K562 (cell line): ENCODE measurements around the gene CAPN5. TPM values are rescaled to one million over a fixed set of nuclear protein-coding genes. Genes with fewer than 3 reads are reported as not detected.

Experiments
- BRD9 ChIP-seq: fragments of 450-650 bp; IDR thresholded peaks from 2 replicates; pipeline ENCODE4 v1.6.1; 2018; ENCODE audit warnings: low read depth; ENCODE audit not compliant: partially characterized antibody
- CXXC5 ChIP-seq: fragments of 250-450 bp; sonication (Bioruptor Pico); IDR thresholded peaks from 2 replicates; pipeline ENCODE4 v1.8.0; 2022; ENCODE audit warnings: inconsistent platforms, mild to moderate bottlenecking, moderate library complexity
- ERF ChIP-seq: fragments of 450-650 bp; formaldehyde crosslinking; IDR thresholded peaks from 2 replicates; pipeline ENCODE4 v1.4.0; 2020; ENCODE audit warnings: mild to moderate bottlenecking, mixed read lengths
- HIVEP1 ChIP-seq: fragments of 250-450 bp; sonication (Bioruptor Pico); IDR thresholded peaks from 2 replicates; pipeline ENCODE4 v1.4.0; 2020; ENCODE audit warnings: mild to moderate bottlenecking
- IRF2 ChIP-seq: sonication (generic); formaldehyde crosslinking; IDR thresholded peaks from 2 replicates; pipeline ENCODE4 v1.8.1; 2022; ENCODE audit warnings: mild to moderate bottlenecking, missing genetic modification reagents
- KDM5B ChIP-seq: fragments of 200-600 bp; sonication (generic); IDR thresholded peaks from 2 replicates; pipeline ENCODE4 v1.6.1; 2012; ENCODE audit warnings: low read depth, mild to moderate bottlenecking, moderate library complexity, low read length, control low read depth, inconsistent platforms; ENCODE audit not compliant: insufficient replicate concordance
- KLF6 ChIP-seq: fragments of 250-450 bp; sonication (Bioruptor Pico); IDR thresholded peaks from 2 replicates; pipeline ENCODE4 v1.4.0; 2020; ENCODE audit warnings: mild to moderate bottlenecking, moderate library complexity, borderline replicate concordance
- MECOM ChIP-seq: fragments of 250-450 bp; sonication (Bioruptor Pico); IDR thresholded peaks from 2 replicates; pipeline ENCODE4 v1.8.0; 2022; ENCODE audit warnings: inconsistent platforms
- PTRF ChIP-seq: fragments of 450-650 bp; IDR thresholded peaks from 2 replicates; pipeline ENCODE4 v1.6.1; 2016; ENCODE audit warnings: mild to moderate bottlenecking, missing genetic modification characterization, missing compliant biosample characterization
- PYGO2 ChIP-seq: fragments of 450-650 bp; IDR thresholded peaks from 2 replicates; pipeline ENCODE4 v1.6.1; 2016; ENCODE audit warnings: mild to moderate bottlenecking, missing genetic modification characterization, moderate library complexity, missing compliant biosample characterization
- SRSF7 ChIP-seq: fragments of 200-400 bp; formaldehyde crosslinking; optimal IDR thresholded peaks from 2 replicates; pipeline ENCODE3; 2017; ENCODE audit warnings: mild to moderate bottlenecking, low read depth, low read length
- ZKSCAN8 ChIP-seq: fragments of 200-800 bp; sonication (Bioruptor generic); IDR thresholded peaks from 2 replicates; pipeline ENCODE4 v1.6.1; 2016; ENCODE audit warnings: missing genetic modification characterization, missing compliant biosample characterization
- ZNF184 ChIP-seq: sonication (generic); formaldehyde crosslinking; IDR thresholded peaks from 2 replicates; pipeline ENCODE4 v1.5.0; 2020; ENCODE audit warnings: missing genetic modification reagents
- ZNF445 ChIP-seq: fragments of 250-450 bp; sonication (Bioruptor Pico); IDR thresholded peaks from 2 replicates; pipeline ENCODE4 v1.4.0; 2020; ENCODE audit warnings: low read depth, mild to moderate bottlenecking, moderate library complexity
- ZNF507 ChIP-seq: conservative IDR thresholded peaks from 2 replicates; pipeline ENCODE4 v1.6.1; 2017; ENCODE audit warnings: missing genetic modification characterization, missing compliant biosample characterization
- ZNF76 ChIP-seq: fragments of 250-450 bp; sonication (Bioruptor Pico); IDR thresholded peaks from 2 replicates; pipeline ENCODE4 v1.4.0; 2020; ENCODE audit warnings: mild to moderate bottlenecking, moderate library complexity, borderline replicate concordance
- polyA plus RNA-seq, 8 experiments: library from polyadenylated mRNA; depleted of rRNA in 4 of 8; stranded (reverse) in 5 of 8; unstranded in 3 of 8; fragments of >200 nt; fragmentation: Nextera tagmentation in 2 of 8; fragmentation: Illumina TruSeq in 1 of 8; extraction: Ambion mirVana in 2 of 8; extraction: Trizol in 1 of 8; gene quantifications; 2 replicates each; pipeline versions ENCODE4 v1.2.1 to v1.2.3, GENCODE V29; 2011 to 2014; ENCODE audit warnings: inconsistent platforms in 1 of 8, missing spikeins in 1 of 8
- total RNA-seq, 7 experiments: library from RNA; depleted of rRNA in 6 of 7; stranded (reverse); fragments of >200 nt in 6 of 7; fragmentation: Illumina TruSeq in 2 of 7; extraction: Trizol in 2 of 7; gene quantifications; 2 replicates each; pipeline versions ENCODE4 v1.2.1 to v1.2.3, GENCODE V29; 2011 to 2021; ENCODE audit warnings: low replicate concordance in 1 of 7
- TF ChIP-seq, protein P1 (sequence below), 3 experiments: fragments of 200-800 bp in 1 of 3; fragments of 250-450 bp in 1 of 3; fragments of 450-650 bp in 1 of 3; sonication (Bioruptor Pico) in 1 of 3; sonication (Bioruptor generic) in 1 of 3; formaldehyde crosslinking in 1 of 3; IDR thresholded peaks; 2 replicates each; pipeline versions ENCODE4 v1.6.1 to v1.8.0; 2016 to 2022; ENCODE audit warnings: mild to moderate bottlenecking in 2 of 3, missing genetic modification characterization in 2 of 3, missing compliant biosample characterization in 1 of 3, moderate library complexity in 1 of 3
- TF ChIP-seq, protein P2 (sequence below): fragments of 200-800 bp; sonication (Bioruptor generic); IDR thresholded peaks from 2 replicates; pipeline ENCODE4 v1.6.1; 2016; ENCODE audit warnings: missing genetic modification characterization, missing compliant biosample characterization

Gene CAPN5
- total and polyA plus RNA-seq, 9 of the 15 experiments (the other 6 are each of a cell fraction or from before 2014, with no cell fraction given), result 0.04 to 0.44 (median 0.14) TPM; not detected in 2

GRCh38 chr11:77053217-77054015, 13.4 kb upstream of the CAPN5 start (continued):
- TF ChIP-seq KLF6 (CRISPR knock-in tag) (peak; percentile 80; the same call in 1 of the 2 replicates), MECOM (CRISPR knock-in tag) (peak; percentile 80), CXXC5 (CRISPR knock-in tag) (no peak), ZNF184 (CRISPR knock-in tag) (no peak), ZKSCAN8 (0 out of 2 replicates have a peak, but pooled peaks have one; percentile 33), IRF2 (CRISPR knock-in tag) (no peak), ZNF507 (peak; percentile 35; the same call in 1 of the 2 replicates), ERF (CRISPR knock-in tag) (peak; percentile 96), SRSF7 (no peak), PTRF (peak; percentile 81), BRD9 (no peak), HIVEP1 (peak; percentile 82), KDM5B (no peak), PYGO2 (tag) (peak; percentile 79), ZNF445 (CRISPR knock-in tag) (peak; percentile 72; the same call in 1 of the 2 replicates), ZNF76 (0 out of 2 replicates have a peak, but pooled peaks have one; percentile 82)
- TF ChIP-seq, protein P1, sequence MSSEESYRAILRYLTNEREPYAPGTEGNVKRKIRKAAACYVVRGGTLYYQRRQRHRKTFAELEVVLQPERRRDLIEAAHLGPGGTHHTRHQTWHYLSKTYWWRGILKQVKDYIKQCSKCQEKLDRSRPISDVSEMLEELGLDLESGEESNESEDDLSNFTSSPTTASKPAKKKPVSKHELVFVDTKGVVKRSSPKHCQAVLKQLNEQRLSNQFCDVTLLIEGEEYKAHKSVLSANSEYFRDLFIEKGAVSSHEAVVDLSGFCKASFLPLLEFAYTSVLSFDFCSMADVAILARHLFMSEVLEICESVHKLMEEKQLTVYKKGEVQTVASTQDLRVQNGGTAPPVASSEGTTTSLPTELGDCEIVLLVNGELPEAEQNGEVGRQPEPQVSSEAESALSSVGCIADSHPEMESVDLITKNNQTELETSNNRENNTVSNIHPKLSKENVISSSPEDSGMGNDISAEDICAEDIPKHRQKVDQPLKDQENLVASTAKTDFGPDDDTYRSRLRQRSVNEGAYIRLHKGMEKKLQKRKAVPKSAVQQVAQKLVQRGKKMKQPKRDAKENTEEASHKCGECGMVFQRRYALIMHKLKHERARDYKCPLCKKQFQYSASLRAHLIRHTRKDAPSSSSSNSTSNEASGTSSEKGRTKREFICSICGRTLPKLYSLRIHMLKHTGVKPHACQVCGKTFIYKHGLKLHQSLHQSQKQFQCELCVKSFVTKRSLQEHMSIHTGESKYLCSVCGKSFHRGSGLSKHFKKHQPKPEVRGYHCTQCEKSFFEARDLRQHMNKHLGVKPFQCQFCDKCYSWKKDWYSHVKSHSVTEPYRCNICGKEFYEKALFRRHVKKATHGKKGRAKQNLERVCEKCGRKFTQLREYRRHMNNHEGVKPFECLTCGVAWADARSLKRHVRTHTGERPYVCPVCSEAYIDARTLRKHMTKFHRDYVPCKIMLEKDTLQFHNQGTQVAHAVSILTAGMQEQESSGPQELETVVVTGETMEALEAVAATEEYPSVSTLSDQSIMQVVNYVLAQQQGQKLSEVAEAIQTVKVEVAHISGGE (CRISPR knock-in tag; IDR thresholded peaks at IDR 0.05), result peak in 1 of 3 experiments; percentile 57; a peak in 2 of 6 replicates
- TF ChIP-seq, protein P2, sequence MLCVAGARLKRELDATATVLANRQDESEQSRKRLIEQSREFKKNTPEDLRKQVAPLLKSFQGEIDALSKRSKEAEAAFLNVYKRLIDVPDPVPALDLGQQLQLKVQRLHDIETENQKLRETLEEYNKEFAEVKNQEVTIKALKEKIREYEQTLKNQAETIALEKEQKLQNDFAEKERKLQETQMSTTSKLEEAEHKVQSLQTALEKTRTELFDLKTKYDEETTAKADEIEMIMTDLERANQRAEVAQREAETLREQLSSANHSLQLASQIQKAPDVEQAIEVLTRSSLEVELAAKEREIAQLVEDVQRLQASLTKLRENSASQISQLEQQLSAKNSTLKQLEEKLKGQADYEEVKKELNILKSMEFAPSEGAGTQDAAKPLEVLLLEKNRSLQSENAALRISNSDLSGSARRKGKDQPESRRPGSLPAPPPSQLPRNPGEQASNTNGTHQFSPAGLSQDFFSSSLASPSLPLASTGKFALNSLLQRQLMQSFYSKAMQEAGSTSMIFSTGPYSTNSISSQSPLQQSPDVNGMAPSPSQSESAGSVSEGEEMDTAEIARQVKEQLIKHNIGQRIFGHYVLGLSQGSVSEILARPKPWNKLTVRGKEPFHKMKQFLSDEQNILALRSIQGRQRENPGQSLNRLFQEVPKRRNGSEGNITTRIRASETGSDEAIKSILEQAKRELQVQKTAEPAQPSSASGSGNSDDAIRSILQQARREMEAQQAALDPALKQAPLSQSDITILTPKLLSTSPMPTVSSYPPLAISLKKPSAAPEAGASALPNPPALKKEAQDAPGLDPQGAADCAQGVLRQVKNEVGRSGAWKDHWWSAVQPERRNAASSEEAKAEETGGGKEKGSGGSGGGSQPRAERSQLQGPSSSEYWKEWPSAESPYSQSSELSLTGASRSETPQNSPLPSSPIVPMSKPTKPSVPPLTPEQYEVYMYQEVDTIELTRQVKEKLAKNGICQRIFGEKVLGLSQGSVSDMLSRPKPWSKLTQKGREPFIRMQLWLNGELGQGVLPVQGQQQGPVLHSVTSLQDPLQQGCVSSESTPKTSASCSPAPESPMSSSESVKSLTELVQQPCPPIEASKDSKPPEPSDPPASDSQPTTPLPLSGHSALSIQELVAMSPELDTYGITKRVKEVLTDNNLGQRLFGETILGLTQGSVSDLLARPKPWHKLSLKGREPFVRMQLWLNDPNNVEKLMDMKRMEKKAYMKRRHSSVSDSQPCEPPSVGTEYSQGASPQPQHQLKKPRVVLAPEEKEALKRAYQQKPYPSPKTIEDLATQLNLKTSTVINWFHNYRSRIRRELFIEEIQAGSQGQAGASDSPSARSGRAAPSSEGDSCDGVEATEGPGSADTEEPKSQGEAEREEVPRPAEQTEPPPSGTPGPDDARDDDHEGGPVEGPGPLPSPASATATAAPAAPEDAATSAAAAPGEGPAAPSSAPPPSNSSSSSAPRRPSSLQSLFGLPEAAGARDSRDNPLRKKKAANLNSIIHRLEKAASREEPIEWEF, result no peak
